HG03103 (cell line): ENCODE measurements around the gene MKI67.
"Not testable (repeated sequence)": the region's sequence is repeated elsewhere in the genome, so short reads cannot be mapped to it uniquely, and the experiment has no call there.

Experiments used
- ATAC-seq: cut with Tn5 transposase; IDR thresholded peaks from one replicate; pipeline ENCODE4 v1.9.1; 2021; ENCODE audit warnings: low read depth; ENCODE audit not compliant: unreplicated experiment

The MKI67 gene

DNA sequence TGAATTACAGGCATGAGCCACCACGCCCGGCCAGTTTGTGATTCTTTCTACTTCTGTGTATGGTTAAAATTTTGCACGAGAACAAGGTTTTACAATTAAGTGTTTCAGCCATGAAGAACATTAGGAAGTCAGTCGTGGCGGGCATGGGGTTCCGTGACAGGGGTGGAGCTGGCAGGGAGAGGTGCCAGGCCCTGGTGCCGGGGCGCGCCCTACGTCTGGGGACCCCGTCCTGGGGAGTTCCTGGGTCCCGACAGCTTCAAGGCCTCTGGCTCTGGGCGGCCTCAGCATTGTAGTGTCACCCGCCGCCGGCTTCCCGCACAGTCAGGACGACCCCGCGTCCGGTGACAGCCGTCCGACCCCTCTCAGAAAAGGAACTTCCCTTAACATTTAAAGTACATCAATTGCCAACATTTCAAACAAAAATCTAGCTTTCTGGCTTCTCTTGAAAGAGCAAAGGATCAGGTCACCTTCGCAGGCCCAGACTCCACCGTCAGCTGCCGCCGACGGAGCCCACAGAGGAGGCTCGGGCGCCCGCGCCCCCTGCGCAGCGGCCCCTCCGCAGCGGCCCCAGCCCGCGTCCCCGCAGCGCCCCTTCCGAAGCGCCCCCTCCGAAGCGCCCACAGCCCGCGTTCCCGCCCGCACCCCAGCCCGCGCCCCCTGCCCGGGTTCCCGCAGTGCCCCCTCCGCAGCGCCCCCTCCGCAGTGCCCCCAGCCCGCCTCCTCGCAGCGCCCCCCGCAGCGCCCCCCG is 23.2 kb upstream of the MKI67 start:
- no peak for ATAC-seq

DNA sequence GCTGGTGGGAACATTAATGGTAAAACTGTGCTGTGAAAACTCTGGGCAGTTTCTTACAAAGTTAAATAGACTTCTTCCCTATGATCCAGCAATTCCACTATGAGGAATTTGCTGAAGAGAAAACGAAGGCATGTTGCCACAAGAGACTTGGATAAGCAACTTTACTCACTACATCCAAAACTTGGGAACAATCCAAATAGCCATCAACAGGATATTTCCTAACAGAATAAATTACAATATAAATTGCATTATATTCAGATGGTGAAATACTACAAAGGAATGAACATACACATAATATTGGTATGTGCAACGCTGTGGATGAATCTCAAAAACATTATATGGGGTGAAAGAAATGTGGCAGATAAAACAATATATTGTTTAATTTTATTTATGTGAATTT is 21.4 kb upstream of the MKI67 start:
- ATAC-seq = no peak

DNA sequence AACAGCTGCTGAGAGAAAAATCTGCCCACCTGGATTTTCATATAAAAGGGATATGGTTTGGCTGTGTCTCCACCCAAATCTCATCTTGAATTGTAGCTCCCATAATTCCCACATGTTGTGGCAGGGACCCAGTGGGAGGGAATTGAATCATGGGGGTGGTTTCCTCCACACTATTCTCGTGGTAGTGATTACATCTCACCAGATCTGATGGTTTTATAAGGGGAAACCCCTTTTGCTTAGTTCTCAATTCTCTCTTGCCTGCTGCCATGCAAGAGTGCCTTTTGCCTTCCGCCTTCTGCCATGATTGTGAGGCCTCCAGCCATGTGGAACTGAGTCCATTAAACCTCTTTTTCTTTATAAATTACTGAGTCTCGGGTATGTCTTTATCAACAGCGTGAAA is 20.8 kb upstream of the MKI67 start:
- ATAC-seq = no peak

DNA sequence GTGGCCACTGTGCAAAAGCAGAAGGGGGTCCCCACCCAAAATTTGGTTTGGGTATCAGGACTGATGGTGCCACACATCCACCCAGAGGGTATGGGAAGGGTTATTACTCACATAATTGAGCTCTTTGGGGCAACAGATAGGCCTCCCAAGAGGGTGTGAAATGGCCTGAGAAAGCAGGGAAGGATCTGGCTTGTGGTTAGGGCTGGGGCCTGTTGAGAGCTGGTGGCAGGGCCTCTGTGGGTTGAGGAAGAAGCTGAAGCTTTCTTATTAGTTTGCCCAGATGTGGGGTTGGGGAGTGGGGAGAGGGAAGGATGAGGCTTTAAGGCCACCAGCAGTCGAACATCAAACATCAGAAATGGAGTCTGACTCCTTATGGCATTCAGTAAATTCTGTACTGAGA is 18.3 kb upstream of the MKI67 start:
- no peak for ATAC-seq

GRCh38 chr10:128143531-128143930 is 17.3 kb upstream of the MKI67 start:
- ATAC-seq = no peak

GRCh38 chr10:128140425-128140824 is 14.2 kb upstream of the MKI67 start:
- ATAC-seq = no peak

DNA sequence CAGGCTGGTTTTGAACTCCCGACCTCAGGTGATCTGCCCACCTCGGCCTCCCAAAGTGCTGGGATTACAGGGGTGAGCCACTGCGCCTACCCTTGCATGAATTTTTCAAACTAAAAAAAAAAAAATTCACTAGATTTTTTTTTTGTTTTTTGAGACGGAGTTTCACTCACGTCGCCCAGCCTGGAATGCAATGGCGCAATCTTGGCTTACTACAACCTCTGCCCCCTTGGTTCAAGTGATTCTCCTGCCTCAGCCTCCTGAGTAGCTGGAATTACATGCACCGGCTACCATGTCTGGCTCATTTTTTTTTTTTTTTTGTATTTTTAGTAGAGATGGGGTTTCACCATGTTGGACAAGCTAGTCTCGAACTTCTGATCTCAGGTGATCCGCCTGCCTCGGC is 12.2 kb upstream of the MKI67 start:
- ATAC-seq = not testable (repeated sequence)

DNA sequence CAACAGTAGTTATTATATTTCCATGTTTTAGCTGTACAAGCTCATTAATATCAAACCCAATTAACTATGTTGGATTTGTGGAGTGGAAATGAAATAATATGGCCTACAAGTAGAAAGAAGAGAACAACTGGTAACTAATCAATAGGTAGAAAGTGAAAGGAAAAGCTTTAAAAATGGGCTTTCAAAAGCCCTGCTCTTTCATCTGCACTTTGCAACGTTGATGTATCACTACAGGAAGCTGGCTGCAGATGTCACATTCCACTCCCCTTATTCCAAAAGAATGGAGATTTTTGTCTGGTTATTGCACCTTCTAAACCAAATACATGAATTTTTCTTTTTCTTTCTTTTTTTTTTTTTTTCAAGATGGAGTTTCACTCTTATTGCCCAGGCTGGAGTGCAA is 11.7 kb upstream of the MKI67 start:
- no peak for ATAC-seq

- ATAC-seq = no peak
These were observed 3.8 kb upstream of the MKI67 start for GRCh38 chr10:128130051-128130450.

DNA sequence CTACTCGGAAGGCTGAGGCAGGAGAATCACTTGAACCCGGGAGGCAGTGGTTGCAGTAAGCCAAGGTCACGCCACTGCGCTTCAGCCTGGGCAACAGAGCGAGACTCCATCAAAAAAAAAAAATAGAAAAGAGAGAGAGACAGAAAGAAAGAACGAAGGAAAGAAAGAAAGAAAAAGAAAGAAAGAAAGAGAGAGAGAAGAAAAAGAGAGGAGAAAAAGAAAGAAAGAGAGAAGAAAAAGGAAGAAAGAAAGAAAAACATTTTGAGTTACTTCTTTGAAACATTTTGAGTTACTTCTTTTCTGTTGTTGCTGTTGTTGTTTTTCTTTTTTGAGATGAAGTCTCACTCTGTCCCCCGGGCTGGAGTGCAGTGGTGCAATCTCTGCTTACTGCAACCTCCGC is 2.4 kb upstream of the MKI67 start:
- ATAC-seq = no peak

GRCh38 chr10:128125416-128125943 is 743 bp downstream of the MKI67 start:
- no peak for ATAC-seq

- ATAC-seq = no peak
These were observed 1.3 kb downstream of the MKI67 start for GRCh38 chr10:128124813-128125403.

DNA sequence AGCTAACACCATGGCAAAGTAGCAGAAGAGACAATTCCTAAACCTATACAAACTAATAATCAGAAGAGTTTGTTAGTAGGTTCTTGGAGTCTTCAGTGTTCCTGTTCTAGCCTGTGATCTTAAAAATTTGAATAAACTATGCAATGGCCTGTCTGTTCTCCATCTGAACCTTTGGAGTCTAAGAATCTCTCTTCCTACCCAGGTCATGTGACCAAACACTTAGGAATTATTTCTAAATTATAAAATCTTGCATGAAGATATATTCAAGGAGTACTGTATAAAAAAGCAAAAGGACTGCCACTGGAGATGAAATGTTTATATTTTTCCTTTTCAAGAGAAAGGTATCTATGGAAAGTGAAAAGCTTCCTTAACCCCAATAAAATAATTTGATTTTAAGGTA is 2.4 kb downstream of the MKI67 start:
- no peak for ATAC-seq

DNA sequence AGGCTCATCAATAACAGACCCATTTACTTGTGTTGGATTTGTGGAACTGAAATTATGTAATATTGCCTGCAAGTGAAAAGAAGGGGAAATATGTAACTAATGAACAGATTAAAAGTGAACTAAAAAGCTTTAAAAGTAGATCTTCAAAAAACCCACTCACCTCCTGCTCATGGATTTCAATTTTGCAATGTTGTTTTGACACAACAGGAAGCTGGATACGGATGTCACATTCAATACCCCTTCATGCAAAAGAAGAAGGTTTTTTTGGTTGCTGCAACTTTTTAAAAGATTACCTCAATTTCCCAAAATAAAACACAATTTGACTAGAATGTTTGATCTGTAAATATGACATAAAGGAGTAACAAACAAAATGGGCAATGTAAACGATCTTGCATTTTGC is 3.3 kb downstream of the MKI67 start:
- no peak for ATAC-seq

GRCh38 chr10:128121750-128122412 is 4.3 kb downstream of the MKI67 start:
- ATAC-seq = no peak

DNA sequence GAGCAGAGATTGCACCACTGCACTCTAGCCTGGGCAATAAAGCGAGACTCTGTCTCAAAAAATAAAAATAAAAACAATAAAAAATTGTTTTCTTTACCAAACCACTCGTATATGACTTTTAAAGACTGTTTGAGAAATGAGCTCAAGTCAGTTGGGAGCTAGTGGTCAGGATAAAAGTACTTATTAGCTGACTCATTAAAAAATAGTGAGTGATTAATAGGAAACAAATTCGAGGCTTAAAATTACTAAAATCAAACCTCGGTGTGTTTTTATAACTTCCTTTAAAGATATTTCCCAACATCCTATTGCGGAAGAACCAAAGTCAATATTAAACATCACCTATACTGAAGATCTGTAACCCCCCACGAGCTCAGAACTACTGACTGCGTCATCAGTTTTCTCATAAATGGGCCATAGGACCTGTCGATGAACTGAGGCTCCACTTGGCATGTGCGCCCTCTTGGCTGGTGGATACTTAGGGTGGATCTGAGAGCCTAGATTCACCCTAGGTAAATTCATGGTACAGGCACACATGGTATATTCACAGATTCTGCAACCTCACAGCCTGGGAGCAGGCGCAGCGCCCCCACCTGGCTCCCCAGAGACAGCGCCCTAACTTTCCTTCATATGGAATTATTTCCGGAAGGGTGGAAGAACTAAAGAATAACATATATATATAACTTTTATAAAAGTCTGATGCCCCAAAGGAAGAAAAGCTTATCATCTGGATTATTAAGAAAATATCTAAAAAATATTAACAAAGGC is 9.2 kb downstream of the MKI67 start:
- no peak for ATAC-seq

- ATAC-seq = no peak
These were observed 10.0 kb downstream of the MKI67 start for GRCh38 chr10:128116187-128116586.

DNA sequence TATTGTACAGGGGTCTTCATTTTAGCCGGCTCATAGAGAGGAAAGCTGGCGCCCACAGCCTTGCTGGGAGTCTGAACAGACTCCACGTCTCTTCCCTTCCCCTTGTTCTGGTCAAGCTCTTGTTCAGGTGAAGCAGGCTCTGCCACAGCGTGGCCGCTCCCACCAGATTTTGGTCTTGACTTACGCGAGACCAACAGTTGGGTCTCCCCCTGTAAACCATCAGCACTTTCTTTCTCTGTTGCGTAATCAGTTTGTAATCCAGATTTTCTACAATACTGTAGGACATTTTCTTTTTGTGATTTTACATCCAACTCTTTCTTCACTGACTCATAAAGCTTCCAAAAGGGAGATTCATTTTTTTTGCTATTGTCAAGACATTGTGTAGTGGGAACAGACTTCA is 10.9 kb downstream of the MKI67 start:
- ATAC-seq = no peak

DNA sequence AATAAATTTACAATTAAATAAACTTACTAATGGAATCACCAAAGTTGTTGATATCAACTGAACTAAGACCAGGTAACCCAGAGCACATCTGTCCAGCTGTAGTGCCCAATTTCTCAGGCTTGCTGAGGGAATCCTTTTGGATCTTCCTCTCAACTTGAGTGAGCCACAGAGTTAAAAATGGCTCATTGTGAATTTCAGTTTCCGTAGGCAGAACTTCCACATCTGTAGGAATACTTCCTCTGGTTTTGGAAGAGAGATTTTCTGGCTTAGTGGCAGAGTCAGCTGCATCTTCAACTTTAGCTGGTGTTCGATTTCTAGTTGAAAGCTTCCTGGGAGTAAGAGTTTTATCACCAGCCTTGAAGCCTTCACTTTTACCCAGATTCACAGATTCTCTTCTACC is 11.3 kb downstream of the MKI67 start:
- no peak for ATAC-seq

DNA sequence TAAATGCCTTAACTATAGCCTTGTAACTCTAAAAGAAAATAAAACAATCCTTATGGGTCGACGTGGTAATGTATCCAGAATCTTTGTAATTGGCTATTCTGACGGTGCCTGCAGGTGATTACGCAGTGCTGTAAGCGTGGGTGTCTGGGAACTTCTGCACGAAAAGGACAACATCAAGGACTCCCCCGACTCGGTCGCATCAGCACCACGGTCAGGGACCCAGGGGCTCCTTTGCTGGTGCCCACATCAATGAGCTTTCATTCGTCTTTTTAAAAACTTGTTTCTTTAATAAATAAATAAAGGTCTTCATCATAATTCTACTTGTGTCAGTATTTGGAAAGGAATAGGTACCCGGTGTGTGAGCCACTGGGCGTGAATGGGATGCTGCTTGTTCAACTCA is 13.2 kb downstream of the MKI67 start:
- no peak for ATAC-seq

- ATAC-seq = no peak
These were observed 14.5 kb downstream of the MKI67 start for GRCh38 chr10:128111696-128112095.
